CD4-positive, alpha-beta T cell (primary cell): ENCODE measurements around the gene OSBPL1A. TPM values are rescaled to one million over a fixed set of nuclear protein-coding genes. Genes with fewer than 3 reads are reported as not detected.

Experiments used
- ATAC-seq: fragments of 200-7000 bp; cut with Tn5 transposase; one replicate; pipeline ENCODE4 v1.10.0; 2022; ENCODE audit warnings: mild to moderate bottlenecking; ENCODE audit not compliant: poor library complexity
- CTCF ChIA-PET: fragments of 350-600 bp; sonication (Branson Sonifier 250); formaldehyde crosslinking; loops from one replicate; lab custom pipeline; 2021; ENCODE audit warnings: antibody characterized with exemption, inconsistent platforms; lab: Charles Lee
- POLR2A ChIA-PET: fragments of 350-600 bp; sonication (Branson Sonifier 250); formaldehyde crosslinking; loops from one replicate; lab custom pipeline; 2021; ENCODE audit warnings: antibody characterized with exemption, inconsistent platforms; lab: Charles Lee
- DNase-seq, 14 experiments: peaks; one replicate each; pipeline ENCODE4 v3.0.0-alpha.2; 2013 to 2020; ENCODE audit warnings: mixed read lengths in 2 of 14
- H3K27ac ChIP-seq, 2 donors: one replicate each; pipeline versions ENCODE4 v1.5.1 to v1.7.0; 2013; ENCODE audit warnings: low read length in 2 of 2, low read depth in 1 of 2, mild to moderate bottlenecking in 1 of 2
- H3K27me3 ChIP-seq, 2 experiments: 1 replicate in 1 of 2; 2 replicates in 1 of 2; pipeline versions ENCODE4 v1.6.1 to v1.7.0; 2013; ENCODE audit warnings: low read length in 2 of 2, control low read depth in 1 of 2, mild to moderate bottlenecking in 1 of 2, moderate library complexity in 1 of 2; ENCODE audit not compliant: insufficient read depth in 2 of 2, control insufficient read depth in 1 of 2
- H3K36me3 ChIP-seq: one replicate; pipeline ENCODE4 v1.6.1; 2013; ENCODE audit warnings: low read length, control low read depth; ENCODE audit not compliant: insufficient read depth
- H3K4me1 ChIP-seq: one replicate; pipeline ENCODE4 v1.6.1; 2013; ENCODE audit warnings: low read length, control low read depth; ENCODE audit not compliant: insufficient read depth
- H3K4me3 ChIP-seq: one replicate; pipeline ENCODE4 v1.5.1; 2013; ENCODE audit warnings: mild to moderate bottlenecking, low read length, moderate library complexity
- H3K9me3 ChIP-seq, 2 experiments: 1 replicate in 1 of 2; 2 replicates in 1 of 2; pipeline versions ENCODE4 v1.6.1 to v1.7.0; 2013; ENCODE audit warnings: low read length in 2 of 2, mild to moderate bottlenecking in 2 of 2, control low read depth in 1 of 2, moderate library complexity in 1 of 2; ENCODE audit not compliant: control insufficient read depth in 1 of 2, insufficient read depth in 1 of 2
- H3K27ac Mint-ChIP-seq: one replicate; pipeline ENCODE4 v1.8.0; 2020; ENCODE audit warnings: mixed read lengths
- H3K27me3 Mint-ChIP-seq: one replicate; pipeline ENCODE4 v1.8.0; 2021; ENCODE audit warnings: mixed read lengths
- H3K36me3 Mint-ChIP-seq: one replicate; pipeline ENCODE4 v1.8.0; 2021; ENCODE audit warnings: low read depth, mixed read lengths
- H3K4me1 Mint-ChIP-seq: one replicate; pipeline ENCODE4 v1.8.0; 2021; ENCODE audit warnings: low read depth, mixed read lengths
- H3K4me3 Mint-ChIP-seq: one replicate; pipeline ENCODE4 v1.8.0; 2020; ENCODE audit warnings: mild to moderate bottlenecking, mixed read lengths
- H3K9me3 Mint-ChIP-seq: one replicate; pipeline ENCODE4 v1.8.0; 2020; ENCODE audit warnings: mixed read lengths
- intact Hi-C, 2 experiments: fragments of 100-400 bp; cut with DNase I in 1 of 2; cut with micrococcal nuclease in 1 of 2; formaldehyde crosslinking; loops; one replicate each; pipeline versions ENCODE4 v1.15.1 to v1.9.0; 2023 to 2025; cut with DNase I, micrococcal nuclease
- total RNA-seq, 174 experiments: library from RNA in 2 of 174; stranded (reverse) in 2 of 174; gene quantifications; one replicate each; pipeline ENCODE4 v1.2.3 and lab custom pipeline; 2021 to 2026
- TF ChIP-seq, protein P1 (sequence below): fragments of 200-600 bp; IDR thresholded peaks from one replicate; pipeline ENCODE4 v1.8.0; 2022; ENCODE audit warnings: antibody characterized with exemption, mild to moderate bottlenecking

Gene OSBPL1A
- total RNA-seq, 2 experiments from 2014 or later, result 2.7 TPM

DNA sequence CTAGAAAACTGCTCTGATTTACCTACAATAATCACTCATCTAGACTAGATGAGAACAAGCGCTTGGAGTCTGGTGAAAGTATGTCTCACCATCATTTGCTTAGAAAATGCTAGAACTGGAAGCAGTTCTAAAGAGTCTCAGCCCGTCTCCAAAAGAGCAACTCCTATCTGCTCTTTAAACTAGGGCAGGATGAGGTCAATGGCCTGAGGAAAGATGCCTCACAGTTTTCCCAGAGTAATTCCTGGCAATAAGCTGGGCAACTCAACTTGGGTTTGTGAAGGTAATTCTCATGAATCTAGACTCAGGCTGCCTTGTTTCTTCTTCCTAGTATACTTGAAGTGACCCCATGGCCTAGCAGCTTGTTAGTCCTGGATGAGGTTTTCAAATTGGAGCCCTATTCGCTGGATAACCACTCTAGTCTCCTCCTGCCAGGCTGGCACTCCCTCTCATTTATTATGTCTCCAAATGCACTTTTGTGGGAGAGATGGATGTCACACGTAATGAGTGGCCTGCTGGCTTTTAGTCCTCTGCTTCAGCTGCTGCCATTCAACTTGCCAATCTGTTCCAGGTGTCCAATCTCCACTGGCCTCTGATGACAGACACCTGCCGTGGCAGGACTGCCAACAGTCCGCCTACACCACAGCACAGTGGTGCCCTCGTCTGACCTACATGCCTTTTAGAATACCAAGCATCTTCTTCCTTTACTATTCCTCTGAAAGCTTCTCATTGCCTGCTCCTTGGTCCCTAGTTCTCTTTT lies 177.9 kb downstream of the OSBPL1A start:
- no peaks in the 10 kb centered on the region for H3K4me1 Mint-ChIP-seq
- Histone ChIP-seq H3K9me3 (no peaks in the 10 kb centered on the region), H3K36me3 (no peaks in the 10 kb centered on the region), H3K27me3 (no peaks in the 10 kb centered on the region), H3K4me1 (no peaks in the 10 kb centered on the region), H3K27ac (no peak overlapping the region), H3K4me3 (no peak overlapping the region)
- no peak overlapping the region for H3K4me3 Mint-ChIP-seq
- no peak overlapping the region for H3K27ac Mint-ChIP-seq
- POLR2A ChIA-PET, result no interaction called here
- H3K36me3 Mint-ChIP-seq, result no peaks in the 10 kb centered on the region
- DNase-seq (no peak), ATAC-seq (no peak)
- H3K27me3 Mint-ChIP-seq, result no peaks in the 10 kb centered on the region
- no peaks in the 10 kb centered on the region for H3K9me3 Mint-ChIP-seq
- CTCF ChIA-PET, result no interaction called here
- TF ChIP-seq, protein P1, sequence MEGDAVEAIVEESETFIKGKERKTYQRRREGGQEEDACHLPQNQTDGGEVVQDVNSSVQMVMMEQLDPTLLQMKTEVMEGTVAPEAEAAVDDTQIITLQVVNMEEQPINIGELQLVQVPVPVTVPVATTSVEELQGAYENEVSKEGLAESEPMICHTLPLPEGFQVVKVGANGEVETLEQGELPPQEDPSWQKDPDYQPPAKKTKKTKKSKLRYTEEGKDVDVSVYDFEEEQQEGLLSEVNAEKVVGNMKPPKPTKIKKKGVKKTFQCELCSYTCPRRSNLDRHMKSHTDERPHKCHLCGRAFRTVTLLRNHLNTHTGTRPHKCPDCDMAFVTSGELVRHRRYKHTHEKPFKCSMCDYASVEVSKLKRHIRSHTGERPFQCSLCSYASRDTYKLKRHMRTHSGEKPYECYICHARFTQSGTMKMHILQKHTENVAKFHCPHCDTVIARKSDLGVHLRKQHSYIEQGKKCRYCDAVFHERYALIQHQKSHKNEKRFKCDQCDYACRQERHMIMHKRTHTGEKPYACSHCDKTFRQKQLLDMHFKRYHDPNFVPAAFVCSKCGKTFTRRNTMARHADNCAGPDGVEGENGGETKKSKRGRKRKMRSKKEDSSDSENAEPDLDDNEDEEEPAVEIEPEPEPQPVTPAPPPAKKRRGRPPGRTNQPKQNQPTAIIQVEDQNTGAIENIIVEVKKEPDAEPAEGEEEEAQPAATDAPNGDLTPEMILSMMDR, result no peak
- intact Hi-C loops, result no loop called here

DNA sequence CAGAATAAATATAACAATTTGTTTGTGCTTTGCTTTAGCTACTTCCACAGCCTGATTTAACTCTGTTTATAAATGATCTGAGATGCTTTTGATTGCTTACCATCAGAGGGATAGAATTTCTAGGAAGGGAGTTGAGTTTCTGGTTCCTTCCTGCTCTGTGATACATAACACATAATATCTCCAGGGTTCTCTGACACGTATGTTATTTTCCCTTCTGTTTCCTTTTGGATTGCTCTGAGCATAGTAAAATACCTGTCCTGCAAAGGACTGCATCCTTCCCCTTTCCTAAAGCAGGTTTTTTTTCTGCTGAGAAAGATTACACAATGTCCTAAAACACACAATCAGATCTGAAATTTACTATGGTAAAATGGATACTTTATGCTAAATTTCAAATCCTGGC lies 182.7 kb downstream of the OSBPL1A start:
- no peaks in the 10 kb centered on the region for H3K27me3 Mint-ChIP-seq
- H3K36me3 Mint-ChIP-seq, result no peaks in the 10 kb centered on the region
- ChIA-PET CTCF (no interaction called here), POLR2A (no interaction called here)
- intact Hi-C loops, result no loop called here
- TF ChIP-seq, protein P1, result no peak
- no peak overlapping the region for H3K4me3 Mint-ChIP-seq
- Histone ChIP-seq H3K4me3 (no peak overlapping the region), H3K36me3 (no peaks in the 10 kb centered on the region), H3K4me1 (no peaks in the 10 kb centered on the region), H3K9me3 (no peaks in the 10 kb centered on the region), H3K27ac (no peak overlapping the region), H3K27me3 (no peaks in the 10 kb centered on the region)
- no peaks in the 10 kb centered on the region for H3K9me3 Mint-ChIP-seq
- no peak overlapping the region for H3K27ac Mint-ChIP-seq
- ATAC-seq (no peak), DNase-seq (no peak)
- H3K4me1 Mint-ChIP-seq, result no peaks in the 10 kb centered on the region

DNA sequence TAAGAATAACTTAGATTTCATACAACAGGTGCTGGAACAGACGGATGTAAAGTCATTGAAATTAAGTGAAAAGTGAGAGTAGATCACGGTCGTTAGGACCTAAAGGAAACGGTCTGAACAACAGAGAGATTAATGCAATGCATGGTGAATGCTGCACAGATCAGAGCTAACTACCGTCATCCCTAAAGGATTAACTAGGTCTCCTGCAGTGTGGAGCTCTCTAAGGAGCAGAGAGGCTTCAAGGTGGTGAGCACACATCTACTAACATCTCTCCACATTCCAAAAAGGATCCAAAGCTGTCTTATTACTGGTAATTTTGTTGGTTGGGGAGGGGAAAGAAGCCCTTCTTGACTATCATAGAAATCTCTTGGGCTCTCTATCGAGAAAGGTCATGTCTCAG lies 183.5 kb downstream of the OSBPL1A start:
- ATAC-seq, result no peak
- Mint-ChIP-seq H3K36me3 (no peaks in the 10 kb centered on the region), H3K4me3 (no peak overlapping the region), H3K4me1 (no peaks in the 10 kb centered on the region), H3K27me3 (no peaks in the 10 kb centered on the region), H3K27ac (no peak overlapping the region), H3K9me3 (no peaks in the 10 kb centered on the region)
- ChIA-PET POLR2A (no interaction called here), CTCF (no interaction called here)
- Histone ChIP-seq H3K27me3 (no peaks in the 10 kb centered on the region), H3K27ac (no peak overlapping the region), H3K4me3 (no peak overlapping the region), H3K4me1 (no peaks in the 10 kb centered on the region), H3K36me3 (no peaks in the 10 kb centered on the region), H3K9me3 (no peaks in the 10 kb centered on the region)
- TF ChIP-seq, protein P1, result no peak
- intact Hi-C loops, result no loop called here
- DNase-seq, result no peak
